HG02938 (cell line): ENCODE data around the gene LPAR1.

Experiments
- ATAC-seq: cut with Tn5 transposase; IDR thresholded peaks from one replicate; pipeline ENCODE4 v1.9.1; 2021; ENCODE audit warnings: mild to moderate bottlenecking, moderate library complexity; ENCODE audit not compliant: unreplicated experiment

The LPAR1 gene

DNA sequence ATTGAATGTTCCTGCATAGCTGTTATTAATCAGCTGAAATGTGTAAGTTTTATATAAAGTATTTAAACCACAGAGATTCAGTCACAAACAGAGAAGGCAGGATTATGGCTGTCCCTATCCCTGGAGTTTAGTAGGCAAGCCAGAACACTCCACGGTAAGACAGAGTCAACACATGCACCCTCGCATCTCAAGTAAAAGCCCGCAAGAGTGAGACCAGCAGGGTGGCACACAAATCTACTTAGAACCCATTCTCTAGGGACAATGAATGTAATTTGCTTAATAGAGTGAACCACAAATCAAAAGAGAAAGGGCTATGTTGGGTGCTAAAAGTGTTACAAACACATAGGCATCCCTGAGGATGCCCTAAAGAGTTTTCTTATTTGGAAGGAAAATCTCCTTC lies 35.1 kb downstream of the LPAR1 start:
- ATAC-seq = no peak

DNA sequence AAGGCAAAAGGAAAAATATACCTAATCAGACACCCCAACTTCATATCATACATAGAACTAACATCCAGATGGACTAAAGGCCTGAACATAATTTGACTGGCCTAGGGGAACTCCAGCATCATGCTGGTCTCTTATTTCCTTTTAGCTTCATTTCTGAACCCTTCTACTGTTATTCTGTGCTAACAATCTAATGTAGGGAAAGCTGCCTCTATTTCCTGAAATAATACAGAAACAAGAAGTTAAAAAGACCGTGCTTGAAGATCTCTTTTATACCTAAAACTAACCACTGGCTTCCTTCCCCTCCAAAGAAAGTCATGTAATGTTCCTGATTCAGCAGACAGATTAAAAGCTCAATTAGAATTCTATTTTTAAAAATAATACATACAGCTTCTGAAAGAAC lies 36.7 kb downstream of the LPAR1 start:
- no peak for ATAC-seq

DNA sequence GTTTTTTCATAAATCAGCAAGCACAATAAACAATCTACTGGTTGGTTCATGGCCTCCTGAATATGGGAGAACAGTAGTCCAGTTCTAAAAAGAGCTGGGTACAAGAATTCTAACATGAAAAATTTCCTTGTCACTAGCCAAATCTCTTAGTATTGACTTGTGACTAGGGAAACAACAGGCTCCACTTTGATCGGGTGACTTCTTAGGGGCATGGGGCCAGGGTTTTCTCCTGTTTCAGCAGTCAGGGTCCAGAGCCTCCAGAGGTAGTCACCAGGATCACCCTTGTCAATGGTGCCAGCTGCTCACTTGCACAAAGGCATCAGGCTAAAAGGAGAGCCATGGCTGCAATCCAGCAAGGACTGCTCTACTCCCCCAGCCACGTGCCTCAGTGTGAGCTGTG lies 38.1 kb downstream of the LPAR1 start:
- ATAC-seq = no peak

DNA sequence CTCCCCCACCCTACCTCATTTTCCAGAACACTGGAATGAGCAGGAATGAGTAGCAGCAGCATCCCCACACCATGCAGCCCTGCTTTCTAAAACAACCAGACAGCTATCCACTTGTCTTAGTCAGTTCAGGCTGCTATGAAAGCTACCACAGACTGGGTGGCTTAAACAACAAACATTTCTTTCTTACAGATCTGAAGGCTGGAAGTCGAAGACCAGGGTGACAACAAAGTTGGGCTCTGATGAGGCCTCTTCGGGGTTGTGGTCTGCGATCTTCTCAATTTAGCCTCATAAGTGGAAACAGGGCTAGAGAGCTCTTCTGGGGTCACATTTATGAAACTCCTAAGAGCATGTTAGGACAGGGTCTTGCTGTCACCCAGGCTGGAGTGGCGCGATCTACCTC lies 38.9 kb downstream of the LPAR1 start:
- no peak for ATAC-seq

DNA sequence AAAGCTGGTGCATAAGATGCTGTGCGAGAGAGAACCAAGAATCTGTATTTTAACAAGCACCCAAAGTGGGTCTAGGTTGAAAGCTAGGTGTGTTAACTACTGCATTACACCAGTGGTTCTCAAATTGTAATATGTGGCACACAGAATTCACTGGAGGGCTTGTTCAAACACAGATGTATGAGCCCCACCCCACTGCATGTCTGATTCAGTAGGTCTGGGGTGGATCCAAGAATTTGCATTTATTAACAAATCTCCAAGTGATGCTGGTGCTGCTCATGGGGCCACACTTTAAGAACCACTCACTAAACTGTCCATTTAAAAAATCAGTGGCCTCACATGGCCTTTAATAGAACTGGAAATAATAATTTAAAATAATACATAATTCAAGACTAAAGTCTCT lies 40.4 kb downstream of the LPAR1 start:
- no peak for ATAC-seq

DNA sequence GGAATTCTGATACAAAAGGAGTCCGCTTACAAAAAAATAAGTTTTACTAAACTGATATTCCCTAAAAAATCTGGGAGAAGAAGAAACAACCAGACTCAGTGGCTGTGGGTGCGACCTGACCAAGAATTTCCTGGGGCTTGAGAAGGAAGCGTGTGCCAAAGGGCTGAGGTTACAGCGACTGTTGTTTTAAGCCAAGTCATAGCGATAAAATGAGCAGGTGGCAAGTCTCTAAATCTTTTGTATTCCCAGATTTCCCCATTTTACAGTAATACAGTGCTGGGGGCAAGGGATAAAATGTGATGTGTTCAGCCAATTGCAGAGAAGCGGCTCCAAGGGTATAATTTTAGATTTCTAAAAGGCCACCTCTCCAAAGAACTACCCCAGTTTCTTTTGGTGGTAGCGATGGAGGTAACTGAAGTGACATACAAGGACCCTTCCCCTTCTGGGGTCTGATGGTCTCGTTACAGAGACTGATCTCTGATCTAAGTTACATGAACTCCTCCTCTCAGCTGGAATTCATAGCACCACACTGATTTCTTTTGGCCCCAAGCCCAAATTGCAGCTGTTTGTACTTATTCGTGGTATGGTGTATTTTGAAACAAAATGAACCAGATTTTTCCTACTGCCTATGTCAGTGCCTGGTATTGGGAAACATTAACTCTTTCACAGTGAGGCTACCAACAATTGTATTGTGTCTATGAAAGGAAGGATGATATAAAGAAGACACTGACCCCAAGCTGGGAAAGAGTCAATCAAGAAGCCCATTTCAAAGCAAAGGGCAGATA lies 41.6 kb downstream of the LPAR1 start:
- ATAC-seq = no peak

DNA sequence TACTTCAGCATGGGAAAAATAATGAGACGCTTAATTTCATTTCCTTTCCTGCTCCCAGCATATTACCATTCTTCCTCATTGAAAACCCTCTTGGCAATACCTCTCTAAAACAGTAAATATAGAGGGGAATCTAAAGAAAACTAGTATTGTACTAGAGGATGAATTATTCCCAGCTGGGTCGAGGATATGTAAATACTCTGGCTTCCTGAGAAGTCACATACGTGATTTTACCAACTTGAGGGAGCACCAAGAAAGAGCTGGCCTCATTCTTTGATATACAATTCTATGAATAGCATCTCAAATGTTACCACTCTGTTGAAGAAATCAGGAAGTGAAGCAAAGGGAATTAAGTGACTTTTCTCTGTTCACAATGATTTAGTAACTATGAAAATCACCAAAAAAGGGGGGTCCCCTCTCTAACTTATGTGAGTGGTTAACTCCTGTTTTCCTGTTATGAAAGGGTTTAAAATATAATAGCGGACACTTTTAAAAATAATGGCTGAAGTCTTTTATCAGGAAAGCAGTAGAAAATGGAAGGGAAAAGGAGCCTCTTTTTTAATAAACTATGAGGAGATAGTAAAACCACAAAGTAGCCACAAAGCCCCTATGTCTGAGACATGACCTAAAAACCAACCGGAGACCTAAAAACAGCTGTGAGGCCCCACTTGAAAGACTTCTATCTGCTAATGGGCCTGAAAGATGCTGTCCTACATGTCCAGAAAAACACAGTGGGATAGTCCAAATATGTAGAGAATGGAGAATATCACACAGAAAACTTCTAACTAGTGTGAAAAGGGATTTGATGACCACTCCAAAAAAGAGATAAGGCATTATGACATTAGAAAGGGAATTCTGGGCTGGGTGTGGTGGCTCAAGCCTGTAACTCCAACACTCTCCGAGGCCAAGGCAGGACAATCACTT lies 42.6 kb downstream of the LPAR1 start:
- ATAC-seq = no peak

DNA sequence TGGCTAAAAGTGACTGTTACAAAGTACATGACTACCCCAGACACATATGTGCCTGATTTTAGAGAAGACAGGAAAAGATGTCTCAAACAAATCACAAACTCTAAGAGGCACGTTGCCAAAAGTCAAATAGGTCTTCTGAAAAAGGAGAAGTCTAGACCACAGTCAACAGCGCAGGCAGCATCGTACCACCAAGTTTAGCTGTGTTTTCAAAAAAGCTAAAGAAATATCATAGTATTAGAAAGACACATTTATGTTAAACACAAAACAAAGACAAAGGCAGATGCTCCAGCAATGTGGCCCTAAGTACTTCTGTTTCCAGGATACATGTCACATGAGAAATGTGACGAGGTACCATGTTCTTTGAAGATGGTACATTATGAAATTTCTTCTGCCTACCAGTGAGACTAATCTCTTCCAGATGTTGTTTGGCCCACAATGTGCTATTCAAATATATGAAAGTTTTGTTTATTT lies 43.5 kb downstream of the LPAR1 start:
- no peak for ATAC-seq

DNA sequence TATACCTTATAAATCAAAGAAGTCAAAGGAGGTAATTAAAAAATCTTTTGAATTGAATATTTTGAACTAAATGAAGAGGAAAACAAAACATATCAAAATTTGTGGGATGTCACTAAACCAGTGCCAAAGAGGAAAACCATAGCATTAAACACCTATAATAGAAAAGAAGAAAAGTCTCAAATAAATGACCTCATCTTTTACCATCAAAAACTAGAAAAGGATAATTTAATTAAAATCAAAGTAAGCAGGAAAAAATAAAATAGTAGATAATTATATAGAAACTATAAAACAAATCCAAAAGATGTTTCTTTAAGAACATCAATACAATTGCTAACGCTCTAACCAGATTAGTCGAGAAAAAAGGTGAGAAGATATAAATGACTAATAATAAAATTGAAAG lies 47.8 kb downstream of the LPAR1 start:
- no peak for ATAC-seq

DNA sequence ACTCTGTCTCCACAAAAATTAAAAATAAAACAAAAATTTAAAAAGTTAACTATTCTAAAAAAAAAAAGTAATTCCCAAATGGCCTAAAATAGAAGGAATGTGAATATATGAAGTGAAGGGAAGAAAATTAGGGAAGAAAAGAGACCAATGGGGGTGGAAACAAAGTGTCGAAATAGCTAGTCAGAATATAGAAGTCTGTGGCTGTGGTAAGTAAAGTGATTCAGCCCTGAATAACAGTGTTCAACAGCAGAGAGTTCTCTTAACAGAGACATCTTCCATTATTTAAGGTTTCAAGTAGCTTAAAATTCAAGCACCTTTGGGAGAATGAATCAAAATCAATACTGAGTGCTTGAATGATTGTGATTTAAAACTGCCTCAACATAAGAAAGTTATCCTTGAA lies 51.7 kb downstream of the LPAR1 start:
- ATAC-seq = no peak

DNA sequence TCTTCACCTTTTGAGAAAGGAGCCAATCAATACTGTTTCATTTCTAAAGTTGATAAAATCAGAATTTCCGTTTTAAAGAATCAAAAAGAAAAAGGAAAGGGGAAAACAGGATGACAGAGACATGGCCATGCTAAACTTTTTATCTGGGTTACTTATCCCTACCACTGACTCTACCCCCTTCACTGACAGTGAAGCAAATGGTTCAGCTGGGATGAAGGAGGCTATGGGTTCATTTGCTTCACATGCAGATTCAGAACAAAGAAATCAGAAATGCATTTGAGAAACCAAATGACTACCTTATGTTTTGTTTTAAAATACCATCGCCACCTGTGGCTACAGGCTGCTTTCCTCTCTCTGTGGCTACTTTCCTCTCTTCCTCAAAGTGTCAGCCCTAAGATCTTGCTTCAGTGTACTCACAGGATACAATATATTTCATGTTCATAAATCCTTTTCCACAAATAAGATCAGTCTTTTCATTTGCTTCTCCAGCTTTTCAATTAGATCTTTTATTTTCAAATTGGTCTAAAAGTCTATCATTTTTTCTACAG lies 53.3 kb downstream of the LPAR1 start:
- ATAC-seq = no peak

DNA sequence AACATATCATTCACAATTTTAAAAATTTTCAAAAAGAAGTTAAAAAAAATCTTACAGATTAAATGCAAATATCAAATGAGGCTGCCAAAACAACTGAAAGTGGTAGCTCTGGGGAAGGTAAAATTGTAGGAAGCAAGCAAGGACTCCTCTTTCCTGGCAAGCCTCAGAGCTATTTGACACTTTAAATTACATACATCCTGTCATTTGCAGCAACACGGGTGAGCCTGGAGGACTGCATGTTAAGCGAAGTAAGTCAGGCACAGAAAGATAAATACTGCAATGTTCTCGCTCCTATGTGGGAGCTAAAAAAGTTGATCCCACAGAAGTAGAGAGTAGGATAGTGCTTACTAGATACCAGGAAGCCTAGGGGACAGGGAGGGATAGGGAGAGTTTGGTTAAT lies 58.0 kb downstream of the LPAR1 start:
- no peak for ATAC-seq

DNA sequence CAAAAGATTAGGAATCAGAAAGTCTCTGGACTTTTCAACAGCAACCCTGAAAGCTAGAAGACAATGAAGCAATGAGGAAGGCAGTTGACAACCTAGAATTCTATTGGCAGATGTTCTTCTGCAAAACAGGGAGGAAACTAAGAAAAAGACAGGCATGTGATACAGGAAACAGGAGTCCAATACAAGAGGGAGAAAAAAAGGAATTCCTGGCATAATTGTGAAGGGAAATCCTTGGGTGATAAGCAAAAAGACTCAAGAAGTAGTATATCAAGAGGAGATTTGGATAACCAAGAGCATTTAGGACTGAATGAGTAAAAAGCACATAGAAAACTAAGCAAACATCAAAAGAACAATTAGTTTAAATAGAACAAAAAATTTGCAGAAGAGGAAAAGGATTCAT lies 58.6 kb downstream of the LPAR1 start:
- ATAC-seq = no peak

DNA sequence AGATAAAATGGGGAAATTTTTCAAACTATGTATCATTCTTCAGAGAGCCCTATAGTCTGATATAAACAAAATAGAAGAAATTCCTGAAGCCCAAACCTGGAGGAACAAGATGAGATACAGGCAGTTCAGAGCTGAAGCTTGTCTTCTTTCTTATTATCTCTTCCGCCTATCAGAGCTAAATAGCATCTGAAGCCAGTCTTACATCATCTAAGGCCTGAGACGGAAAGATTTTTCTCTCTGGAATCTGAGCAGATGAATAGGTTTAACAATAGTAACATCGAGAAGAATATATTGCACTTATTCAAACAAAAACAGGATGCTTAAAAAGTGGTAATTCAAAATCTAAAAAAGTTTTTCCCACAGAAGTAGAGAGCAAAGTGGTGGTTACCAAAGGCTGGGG lies 59.8 kb downstream of the LPAR1 start:
- ATAC-seq = no peak

DNA sequence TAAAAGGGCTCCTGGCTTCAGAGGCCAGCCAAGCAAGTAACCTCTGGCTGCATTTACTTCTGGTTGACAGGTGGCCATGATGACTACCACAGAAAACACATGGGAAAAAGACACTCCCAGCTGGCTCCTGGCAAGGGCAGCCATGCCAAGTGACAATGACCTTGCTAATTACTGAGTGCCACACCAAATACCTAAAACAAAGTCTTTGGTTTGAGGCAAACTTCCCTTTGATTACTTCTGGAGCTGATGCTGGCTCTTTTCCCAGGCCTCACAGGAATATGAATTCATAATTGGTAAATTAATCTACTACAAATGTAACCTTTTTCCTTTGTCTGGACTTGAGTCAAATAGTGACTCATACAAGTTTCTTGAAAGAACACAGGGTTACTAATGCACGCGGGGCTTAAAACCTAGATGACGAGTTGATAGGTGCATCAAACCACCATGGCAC lies 61.0 kb downstream of the LPAR1 start:
- no peak for ATAC-seq

DNA sequence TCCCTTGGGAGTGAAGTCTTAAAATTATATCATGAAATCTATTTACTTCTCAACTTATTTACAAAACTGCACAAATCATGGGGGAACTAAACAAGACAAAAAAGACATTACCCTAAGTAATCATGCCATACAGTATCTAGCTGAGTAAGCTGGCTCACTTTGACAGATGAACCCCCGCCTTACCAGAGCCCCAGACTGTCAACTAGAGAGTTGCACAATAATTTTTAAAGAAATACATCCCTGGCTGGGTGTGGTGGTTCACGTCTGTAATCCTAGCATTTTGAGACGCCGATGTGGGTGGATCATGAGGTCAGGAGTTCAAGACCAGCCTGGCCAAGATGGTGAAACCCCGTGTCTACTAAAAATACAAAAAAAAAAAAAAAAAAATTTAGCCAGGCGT lies 62.3 kb downstream of the LPAR1 start:
- ATAC-seq = no peak

DNA sequence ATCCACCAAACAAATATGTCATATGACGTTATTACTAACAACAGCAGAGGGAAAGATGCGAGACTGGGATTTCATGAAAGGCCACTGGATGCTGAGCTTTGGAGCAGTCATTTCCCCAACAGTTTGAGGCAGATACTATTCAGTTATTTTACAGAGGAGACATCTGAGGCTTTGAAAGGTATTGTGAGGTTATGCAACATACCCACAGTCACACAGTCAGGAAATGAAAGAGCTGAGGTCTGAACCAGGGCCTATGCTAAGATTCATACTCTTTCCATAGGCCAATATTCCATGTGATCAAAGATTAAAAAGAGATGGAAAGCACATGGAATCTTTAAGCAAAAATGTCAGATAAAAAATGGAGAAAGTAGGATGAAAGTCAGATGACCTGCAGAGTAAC lies 63.0 kb downstream of the LPAR1 start:
- ATAC-seq = no peak

DNA sequence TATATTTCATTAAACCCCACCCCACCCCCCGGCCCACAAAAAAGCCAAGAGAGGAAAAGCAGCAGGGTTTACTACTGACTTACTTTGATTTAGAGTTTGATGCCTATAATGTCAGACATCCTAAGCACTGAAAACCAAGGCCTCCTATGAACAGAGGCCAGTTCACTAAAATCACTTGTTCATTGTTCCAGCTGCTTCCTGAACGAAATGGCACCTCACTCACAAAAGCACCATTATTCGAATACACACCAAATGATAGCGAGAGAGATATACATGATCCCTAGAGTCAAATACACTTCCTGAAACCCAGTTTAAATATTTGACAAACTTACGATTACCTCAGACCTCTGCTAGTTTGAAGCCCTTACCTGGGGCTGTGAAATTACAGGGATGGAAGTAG lies 66.6 kb downstream of the LPAR1 start:
- no peak for ATAC-seq

DNA sequence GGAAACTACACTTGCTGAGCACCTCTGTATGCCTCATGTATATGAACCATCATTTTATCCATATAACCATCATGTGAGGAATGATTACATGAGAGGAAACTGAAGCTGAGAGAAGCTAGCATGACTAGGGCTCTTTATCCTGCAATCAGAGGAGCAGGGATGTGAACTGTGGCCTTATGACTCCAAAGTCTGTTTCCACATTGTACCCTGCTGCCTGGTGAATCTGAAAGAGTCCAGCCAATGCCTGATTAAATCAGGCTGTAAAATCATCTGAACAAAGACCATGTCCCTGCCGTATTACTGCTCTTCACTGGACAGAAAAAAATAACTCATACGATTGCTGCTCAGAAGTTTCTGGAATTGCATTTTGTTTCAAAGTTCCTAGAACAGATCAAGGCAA lies 67.0 kb downstream of the LPAR1 start:
- ATAC-seq = no peak

DNA sequence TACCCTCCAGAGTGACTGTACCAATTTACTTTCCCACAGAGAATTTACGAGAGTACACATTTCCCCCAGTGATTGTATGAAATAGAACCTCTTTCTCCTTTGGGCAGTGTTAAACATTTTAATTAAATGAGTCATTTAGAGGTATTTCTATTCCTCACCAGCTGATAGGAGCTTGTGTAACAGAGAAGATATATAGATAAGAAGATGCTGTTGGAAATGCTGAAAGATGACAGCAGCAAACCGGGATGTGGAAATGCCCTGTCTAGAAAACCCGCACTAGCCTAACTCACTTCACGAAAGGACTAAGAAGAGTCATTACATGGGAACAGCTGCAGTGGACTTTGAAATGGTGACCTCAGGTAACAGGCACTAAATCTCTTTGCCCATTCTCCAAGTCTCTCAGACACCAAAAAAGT lies 68.3 kb downstream of the LPAR1 start:
- no peak for ATAC-seq

DNA sequence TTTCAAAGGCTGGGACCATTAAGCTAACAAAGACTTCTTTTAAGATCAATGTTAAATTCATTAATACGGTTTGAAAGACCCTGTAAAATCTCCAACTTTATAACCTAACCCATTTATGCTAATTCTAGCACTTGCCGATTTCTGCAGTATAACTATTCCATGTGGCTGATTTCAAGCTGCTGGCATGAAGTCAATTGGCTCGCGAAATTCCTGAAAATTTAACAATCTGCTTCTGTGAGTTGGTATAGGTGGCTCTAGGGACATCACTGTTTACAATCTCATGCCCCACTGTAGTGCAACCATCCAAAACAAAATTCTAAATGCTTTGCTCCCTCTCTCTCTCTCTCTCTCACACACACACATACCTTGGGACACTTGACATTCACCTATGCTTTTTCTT lies 70.2 kb downstream of the LPAR1 start:
- ATAC-seq = no peak

DNA sequence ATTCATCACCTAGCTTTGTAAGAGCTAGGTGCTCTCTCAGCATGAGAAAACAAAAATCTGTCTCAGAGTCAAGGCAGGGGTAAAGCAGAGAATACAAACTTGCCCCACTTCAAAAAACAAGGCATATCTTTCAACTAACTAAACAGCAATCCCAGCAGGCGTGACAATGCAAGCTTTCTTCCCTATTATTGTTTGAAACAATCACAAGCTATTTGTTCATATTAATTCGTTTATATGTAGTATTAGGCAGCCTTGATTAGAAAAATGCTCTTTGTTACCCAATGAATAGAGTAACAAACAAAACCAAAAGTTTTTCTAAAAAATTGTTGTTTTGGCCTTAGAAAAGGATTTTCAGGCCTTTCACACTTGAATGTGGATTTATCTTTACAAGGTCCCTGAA lies 71.1 kb downstream of the LPAR1 start:
- ATAC-seq = no peak
